Endothelial cell (in vitro differentiated cells): ENCODE results near the gene KNTC1. TPM values are rescaled to one million over a fixed set of nuclear protein-coding genes. Genes with fewer than 3 reads are reported as not detected.
A peak's percentile ranks its signal among the peaks of the same experiment; 100 is the strongest.
"Not testable (repeated sequence)": the region's sequence is repeated elsewhere in the genome, so short reads cannot be mapped to it uniquely, and the experiment has no call there.

ENCODE experiments used
- DNase-seq: peaks from one replicate; pipeline ENCODE4 v3.0.0; 2021; ENCODE audit warnings: low spot score
- H3K27ac Mint-ChIP-seq: one replicate; pipeline ENCODE4 v1.8.0; 2021; ENCODE audit warnings: mixed read lengths, inconsistent platforms; ENCODE audit not compliant: unreplicated experiment
- H3K27me3 Mint-ChIP-seq: one replicate; pipeline ENCODE4 v1.8.0; 2021; ENCODE audit warnings: mild to moderate bottlenecking, moderate library complexity, mixed read lengths, inconsistent platforms; ENCODE audit not compliant: unreplicated experiment
- H3K36me3 Mint-ChIP-seq: one replicate; pipeline ENCODE4 v1.8.0; 2021; ENCODE audit warnings: mild to moderate bottlenecking, low read depth, mixed read lengths, inconsistent platforms; ENCODE audit not compliant: unreplicated experiment
- H3K4me1 Mint-ChIP-seq: one replicate; pipeline ENCODE4 v1.8.0; 2021; ENCODE audit warnings: mild to moderate bottlenecking, mixed read lengths, inconsistent platforms; ENCODE audit not compliant: unreplicated experiment
- H3K4me3 Mint-ChIP-seq: one replicate; pipeline ENCODE4 v1.8.0; 2021; ENCODE audit warnings: mild to moderate bottlenecking, mixed read lengths, inconsistent platforms; ENCODE audit not compliant: unreplicated experiment
- H3K9me3 Mint-ChIP-seq: one replicate; pipeline ENCODE4 v1.8.0; 2021; ENCODE audit warnings: mixed read lengths, inconsistent platforms; ENCODE audit not compliant: unreplicated experiment
- CTCF ChIP-seq: fragments of 200-600 bp; sonication (generic); IDR thresholded peaks from one replicate; pipeline ENCODE4 v1.5.0; 2021; ENCODE audit warnings: antibody characterized with exemption; ENCODE audit not compliant: unreplicated experiment
- total RNA-seq: library from RNA; stranded (reverse); fragmentation: NEBNext Ultra II Directional; extraction: Animal tissue kit (Norgen Biotek cat#: 25700); gene quantifications from one replicate; pipeline ENCODE4 v1.2.1, GENCODE V29; 2021; ENCODE audit not compliant: unreplicated experiment

Gene KNTC1
- total RNA-seq, 1 donor from 2014 or later, result 32.6 TPM

- Mint-ChIP-seq H3K4me1 (peaks cover 10% of the 10 kb centered on the region), H3K27ac (no peak overlapping the region), H3K36me3 (peaks cover 26% of the 10 kb centered on the region), H3K27me3 (peaks cover 8% of the 10 kb centered on the region), H3K9me3 (no peaks in the 10 kb centered on the region), H3K4me3 (no peak overlapping the region)
- DNase-seq, result no peak
- no peak for TF ChIP-seq CTCF
These were observed 23.1 kb upstream of the KNTC1 start for GRCh38 chr12:122503783-122504590.

- Mint-ChIP-seq H3K27me3 (peaks cover 2% of the 10 kb centered on the region), H3K27ac (no peak overlapping the region), H3K36me3 (peaks cover 33% of the 10 kb centered on the region), H3K4me3 (peak overlapping the region; percentile 8), H3K9me3 (no peaks in the 10 kb centered on the region), H3K4me1 (peaks cover 8% of the 10 kb centered on the region)
- TF ChIP-seq CTCF, result no peak
- no peak for DNase-seq
These were observed 21.5 kb upstream of the KNTC1 start for GRCh38 chr12:122505419-122506051.

- no peak for TF ChIP-seq CTCF
- Mint-ChIP-seq H3K4me3 (peak overlapping the region; percentile 48), H3K27ac (peak overlapping the region; percentile 59), H3K4me1 (peaks cover 5% of the 10 kb centered on the region), H3K9me3 (no peaks in the 10 kb centered on the region), H3K27me3 (peaks cover 2% of the 10 kb centered on the region), H3K36me3 (peaks cover 38% of the 10 kb centered on the region)
- DNase-seq, result no peak
These were observed 20.6 kb upstream of the KNTC1 start for GRCh38 chr12:122506393-122506938.

GRCh38 chr12:122508163-122508562 lies 18.9 kb upstream of the KNTC1 start:
- Mint-ChIP-seq H3K27me3 (no peaks in the 10 kb centered on the region), H3K36me3 (peaks cover 42% of the 10 kb centered on the region), H3K4me3 (no peak overlapping the region), H3K4me1 (no peaks in the 10 kb centered on the region), H3K27ac (no peak overlapping the region), H3K9me3 (no peaks in the 10 kb centered on the region)
- no peak for TF ChIP-seq CTCF
- no peak for DNase-seq

GRCh38 chr12:122513028-122513427 lies 14.0 kb upstream of the KNTC1 start:
- not testable (repeated sequence) for H3K4me1 Mint-ChIP-seq, H3K27me3 Mint-ChIP-seq, H3K4me3 Mint-ChIP-seq, H3K27ac Mint-ChIP-seq, DNase-seq, H3K9me3 Mint-ChIP-seq
- H3K36me3 Mint-ChIP-seq, result peaks cover 44% of the 10 kb centered on the region
